HEK293T (cell line): ENCODE data around the gene MFSD12.

Experiments used
- BHLHE40 ChIP-seq: fragments of 450-650 bp; IDR thresholded peaks from 2 replicates; pipeline ENCODE4 v1.6.1; 2016; ENCODE audit warnings: mild to moderate bottlenecking, moderate library complexity, borderline replicate concordance
- SP1 ChIP-seq: fragments of 450-650 bp; IDR thresholded peaks from 2 replicates; pipeline ENCODE4 v1.6.1; 2017

- no peak for TF ChIP-seq SP1
- no peak for TF ChIP-seq BHLHE40
Observed at GRCh38 chr19:3524904-3525451, 32.4 kb downstream of the MFSD12 start.
